Measurements from ENCODE around the gene MACC1.

Gene MACC1

DNA sequence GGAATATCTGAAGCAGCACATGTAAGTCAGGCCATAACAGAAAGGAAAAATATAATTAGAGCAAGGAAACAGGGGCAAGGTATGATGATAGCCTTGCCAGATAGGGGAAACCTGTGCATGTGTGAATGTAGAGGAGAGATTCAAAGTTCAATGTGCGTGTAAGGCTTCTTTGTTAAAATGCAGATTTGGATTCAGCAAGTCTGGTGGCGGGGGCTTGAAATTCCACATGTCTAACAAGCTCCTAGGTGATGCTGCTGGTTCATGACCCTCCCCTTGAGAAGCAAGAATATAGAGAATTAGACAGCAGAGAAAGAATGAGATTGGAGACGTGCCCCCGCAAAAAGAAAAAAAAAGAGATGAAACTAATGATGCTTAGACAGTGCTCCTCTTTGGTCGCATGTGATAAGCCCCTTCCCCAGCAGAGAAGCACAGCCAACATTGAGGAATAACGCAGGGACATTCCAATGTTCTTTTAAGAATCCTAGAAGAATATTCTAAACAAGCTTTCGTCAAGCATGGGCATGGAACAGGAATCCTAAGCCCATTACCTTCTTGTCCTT is 21.1 kb upstream of the MACC1 start:
- Histone ChIP-seq H3K36me3 (ENCODE audit: insufficient read depth, insufficient read length, low read length) (no peaks in the 10 kb centered on the region), H3K27me3 (ENCODE audit: insufficient read depth, insufficient read length) (no peaks in the 10 kb centered on the region), H3K9ac (ENCODE audit: insufficient read length, low read depth) (no peak overlapping the region), H3K4me1 (ENCODE audit: insufficient read depth, insufficient read length) (no peaks in the 10 kb centered on the region), H3K9me3 (ENCODE audit: insufficient read depth, low read length) (no peaks in the 10 kb centered on the region), H3K4me3 (ENCODE audit: insufficient read length, low read depth) (no peak overlapping the region)
- DNase-seq (ENCODE audit: low read depth, low spot score) = no peak
- TF ChIP-seq SUZ12 (IDR thresholded peaks at IDR 0.05; ENCODE audit: extremely low read depth, insufficient read depth, insufficient read length) (no peak), YY1 (IDR thresholded peaks at IDR 0.05; ENCODE audit: insufficient read depth, insufficient read length) (no peak), ZNF274 (IDR thresholded peaks at IDR 0.05; ENCODE audit: low read depth, low read length) (no peak)

DNA sequence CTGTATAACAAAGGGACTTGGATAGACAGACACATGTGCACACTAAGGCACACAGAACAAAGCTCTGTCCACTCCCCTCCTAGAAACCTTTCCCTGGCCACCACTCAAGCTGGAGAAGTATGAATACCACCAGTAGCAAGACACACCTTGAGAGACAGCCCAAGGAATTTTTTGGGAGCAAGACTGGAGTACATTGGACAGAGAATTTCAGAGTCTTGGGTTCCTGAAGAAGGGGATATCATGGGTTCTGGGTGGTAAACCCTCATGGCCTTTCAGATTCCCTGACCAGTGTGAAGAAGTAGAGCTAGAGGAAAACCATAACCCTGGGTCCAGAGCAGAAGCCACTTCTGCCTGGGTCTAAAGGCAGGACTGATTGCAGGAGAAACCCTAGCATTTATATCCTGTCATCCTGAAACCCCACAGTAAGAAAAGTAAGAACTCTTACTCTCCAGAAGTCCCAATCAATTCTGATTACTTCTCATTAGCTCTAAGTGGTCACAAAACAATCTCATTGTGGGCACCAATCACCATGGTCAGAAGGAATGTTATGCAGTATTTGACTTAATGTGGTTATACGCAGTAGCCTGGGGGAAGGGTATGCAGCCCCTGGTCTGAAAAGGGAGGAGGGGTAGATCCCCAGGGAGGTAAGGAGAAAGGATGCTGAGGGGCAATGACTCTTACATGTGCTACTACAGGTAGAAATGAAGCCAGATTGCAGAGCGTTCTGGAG is 20.4 kb upstream of the MACC1 start:
- Histone ChIP-seq H3K9ac (ENCODE audit: insufficient read length, low read depth) (no peak overlapping the region), H3K36me3 (ENCODE audit: insufficient read depth, insufficient read length, low read length) (no peaks in the 10 kb centered on the region), H3K27me3 (ENCODE audit: insufficient read depth, insufficient read length) (no peaks in the 10 kb centered on the region), H3K4me1 (ENCODE audit: insufficient read depth, insufficient read length) (no peaks in the 10 kb centered on the region), H3K9me3 (ENCODE audit: insufficient read depth, low read length) (no peaks in the 10 kb centered on the region), H3K4me3 (ENCODE audit: insufficient read length, low read depth) (no peak overlapping the region)
- no peak for TF ChIP-seq SUZ12 (IDR thresholded peaks at IDR 0.05; ENCODE audit: extremely low read depth, insufficient read depth, insufficient read length)
- TF ChIP-seq ZNF274 (IDR thresholded peaks at IDR 0.05; ENCODE audit: low read depth, low read length) = no peak
- TF ChIP-seq YY1 (IDR thresholded peaks at IDR 0.05; ENCODE audit: insufficient read depth, insufficient read length) = no peak
- no peak for DNase-seq (ENCODE audit: low read depth, low spot score)

DNA sequence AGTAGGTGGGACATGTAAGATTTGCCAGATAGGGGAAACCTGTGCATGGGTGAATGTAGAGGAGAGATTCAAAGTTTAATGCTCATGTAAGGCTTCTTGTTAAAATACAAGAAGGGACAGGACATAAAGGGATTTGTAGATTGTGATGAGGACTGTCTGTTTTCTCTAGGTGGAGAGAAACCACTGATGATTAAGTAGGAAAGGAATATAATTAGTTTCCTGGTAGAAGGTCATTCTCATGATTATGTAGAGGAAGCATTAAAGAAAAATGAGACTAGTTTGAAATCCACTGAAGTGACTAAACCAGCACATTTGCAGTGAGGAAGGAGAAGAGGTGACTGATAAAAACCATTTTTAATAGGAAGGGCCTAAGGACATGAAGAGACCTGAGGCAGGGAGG is 19.6 kb upstream of the MACC1 start:
- Histone ChIP-seq H3K27me3 (ENCODE audit: insufficient read depth, insufficient read length) (no peaks in the 10 kb centered on the region), H3K9me3 (ENCODE audit: insufficient read depth, low read length) (no peaks in the 10 kb centered on the region), H3K36me3 (ENCODE audit: insufficient read depth, insufficient read length, low read length) (no peaks in the 10 kb centered on the region), H3K9ac (ENCODE audit: insufficient read length, low read depth) (no peak overlapping the region), H3K4me3 (ENCODE audit: insufficient read length, low read depth) (no peak overlapping the region), H3K4me1 (ENCODE audit: insufficient read depth, insufficient read length) (no peaks in the 10 kb centered on the region)
- DNase-seq (ENCODE audit: low read depth, low spot score) = no peak
- TF ChIP-seq YY1 (IDR thresholded peaks at IDR 0.05; ENCODE audit: insufficient read depth, insufficient read length) = no peak

DNA sequence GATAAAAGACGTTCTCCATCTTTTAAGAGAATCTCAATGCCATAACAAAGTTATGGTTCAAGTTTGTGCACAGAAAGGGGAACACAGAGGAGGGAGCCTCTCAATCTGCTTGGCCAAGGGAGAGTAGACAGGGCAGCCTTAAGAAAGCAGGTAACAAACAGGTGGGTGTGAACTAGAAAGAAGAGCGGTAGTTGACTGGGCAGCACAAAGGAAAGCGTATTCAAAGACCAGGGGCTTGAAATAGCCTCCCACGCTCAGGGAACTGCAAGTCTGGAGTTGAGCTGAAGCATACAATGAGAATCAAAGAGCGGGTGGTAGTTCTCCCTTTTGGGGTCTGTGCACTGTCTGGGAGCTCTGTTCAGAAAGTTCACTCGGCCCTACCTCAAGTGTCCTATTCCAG is 18.9 kb upstream of the MACC1 start:
- Histone ChIP-seq H3K9me3 (ENCODE audit: insufficient read depth, low read length) (no peaks in the 10 kb centered on the region), H3K4me1 (ENCODE audit: insufficient read depth, insufficient read length) (no peaks in the 10 kb centered on the region), H3K27me3 (ENCODE audit: insufficient read depth, insufficient read length) (no peaks in the 10 kb centered on the region), H3K9ac (ENCODE audit: insufficient read length, low read depth) (no peak overlapping the region), H3K4me3 (ENCODE audit: insufficient read length, low read depth) (no peak overlapping the region), H3K36me3 (ENCODE audit: insufficient read depth, insufficient read length, low read length) (no peaks in the 10 kb centered on the region)
- no peak for DNase-seq (ENCODE audit: low read depth, low spot score)
- TF ChIP-seq YY1 (IDR thresholded peaks at IDR 0.05; ENCODE audit: insufficient read depth, insufficient read length) = no peak
- TF ChIP-seq SUZ12 (IDR thresholded peaks at IDR 0.05; ENCODE audit: extremely low read depth, insufficient read depth, insufficient read length) = no peak

DNA sequence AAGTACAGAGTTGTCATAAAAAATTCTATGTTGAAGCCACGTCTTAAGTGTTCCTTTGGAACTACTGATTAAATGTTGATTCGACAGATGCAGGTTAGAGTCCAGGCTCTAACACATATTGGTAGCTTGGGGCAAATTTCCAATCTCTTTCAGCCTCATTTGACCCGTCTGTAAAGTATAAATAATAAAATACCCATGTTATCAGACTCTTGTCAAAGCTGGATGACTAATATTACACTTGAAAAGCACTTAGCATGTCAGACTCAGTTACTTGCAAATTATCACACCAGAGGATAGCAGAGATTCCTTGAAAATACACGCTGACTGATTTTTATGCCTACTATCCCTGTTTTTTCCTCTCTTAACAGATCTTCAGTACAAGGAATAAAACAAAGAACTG is 18.1 kb upstream of the MACC1 start:
- H3K9me3 ChIP-seq (ENCODE audit: insufficient read depth, low read length) = no peaks in the 10 kb centered on the region
- H3K36me3 ChIP-seq (ENCODE audit: insufficient read depth, insufficient read length, low read length) = no peaks in the 10 kb centered on the region
- H3K4me3 ChIP-seq (ENCODE audit: insufficient read length, low read depth) = no peak overlapping the region
- H3K4me1 ChIP-seq (ENCODE audit: insufficient read depth, insufficient read length) = no peaks in the 10 kb centered on the region
- H3K9ac ChIP-seq (ENCODE audit: insufficient read length, low read depth) = no peak overlapping the region
- H3K27me3 ChIP-seq (ENCODE audit: insufficient read depth, insufficient read length) = no peaks in the 10 kb centered on the region
- TF ChIP-seq ZNF274 (IDR thresholded peaks at IDR 0.05; ENCODE audit: low read depth, low read length) (no peak), SUZ12 (IDR thresholded peaks at IDR 0.05; ENCODE audit: extremely low read depth, insufficient read depth, insufficient read length) (no peak), YY1 (IDR thresholded peaks at IDR 0.05; ENCODE audit: insufficient read depth, insufficient read length) (no peak)
- DNase-seq (ENCODE audit: low read depth, low spot score) = no peak

DNA sequence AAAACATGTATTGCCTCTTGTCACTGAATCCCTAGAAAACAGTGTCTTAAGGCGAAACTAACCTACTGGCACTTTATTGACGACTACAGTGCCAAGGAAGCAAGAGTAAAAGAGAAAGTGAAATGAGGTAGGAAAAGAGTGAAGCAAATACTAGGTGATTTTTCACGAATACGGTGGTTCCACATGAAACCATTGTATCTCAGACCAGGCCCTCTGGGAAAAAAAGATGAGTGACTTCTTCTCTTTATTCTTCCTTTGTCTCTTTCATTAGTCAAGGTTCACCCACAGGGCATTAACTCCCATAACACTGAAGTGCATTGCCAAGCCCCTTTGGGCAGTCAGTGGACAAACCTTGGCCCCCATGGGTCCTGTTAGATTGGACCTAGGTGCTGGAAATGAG is 16.2 kb upstream of the MACC1 start:
- Histone ChIP-seq H3K4me1 (ENCODE audit: insufficient read depth, insufficient read length) (no peaks in the 10 kb centered on the region), H3K36me3 (ENCODE audit: insufficient read depth, insufficient read length, low read length) (no peaks in the 10 kb centered on the region), H3K9ac (ENCODE audit: insufficient read length, low read depth) (no peak overlapping the region), H3K9me3 (ENCODE audit: insufficient read depth, low read length) (no peaks in the 10 kb centered on the region), H3K4me3 (ENCODE audit: insufficient read length, low read depth) (no peak overlapping the region), H3K27me3 (ENCODE audit: insufficient read depth, insufficient read length) (no peaks in the 10 kb centered on the region)
- TF ChIP-seq ZNF274 (IDR thresholded peaks at IDR 0.05; ENCODE audit: low read depth, low read length) (no peak), SUZ12 (IDR thresholded peaks at IDR 0.05; ENCODE audit: extremely low read depth, insufficient read depth, insufficient read length) (no peak), YY1 (IDR thresholded peaks at IDR 0.05; ENCODE audit: insufficient read depth, insufficient read length) (no peak)
- DNase-seq (ENCODE audit: low read depth, low spot score) = no peak

DNA sequence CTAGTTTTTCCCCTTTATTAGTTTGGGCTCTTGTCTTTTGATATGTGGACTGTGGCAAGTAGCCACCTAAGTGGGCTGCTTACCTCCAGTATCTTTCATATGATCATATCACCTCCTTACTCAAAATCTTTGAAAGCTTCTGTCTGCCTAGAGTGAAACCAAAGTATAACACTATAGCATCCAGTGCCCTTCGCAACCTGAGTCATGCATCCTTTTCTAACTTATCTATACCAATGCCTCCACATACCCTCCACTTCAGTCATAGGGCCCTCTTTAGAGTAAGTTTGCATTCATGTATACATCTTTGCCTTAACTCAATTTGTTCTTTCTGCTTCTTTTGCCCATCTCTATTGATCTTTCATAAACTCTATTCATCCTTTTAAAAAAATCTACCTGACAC is 15.7 kb upstream of the MACC1 start:
- H3K9ac ChIP-seq (ENCODE audit: insufficient read length, low read depth) = no peak overlapping the region
- H3K4me1 ChIP-seq (ENCODE audit: insufficient read depth, insufficient read length) = no peaks in the 10 kb centered on the region
- H3K9me3 ChIP-seq (ENCODE audit: insufficient read depth, low read length) = no peaks in the 10 kb centered on the region
- TF ChIP-seq ZNF274 (IDR thresholded peaks at IDR 0.05; ENCODE audit: low read depth, low read length) (no peak), YY1 (IDR thresholded peaks at IDR 0.05; ENCODE audit: insufficient read depth, insufficient read length) (no peak), SUZ12 (IDR thresholded peaks at IDR 0.05; ENCODE audit: extremely low read depth, insufficient read depth, insufficient read length) (no peak)
- no peaks in the 10 kb centered on the region for H3K36me3 ChIP-seq (ENCODE audit: insufficient read depth, insufficient read length, low read length)
- H3K4me3 ChIP-seq (ENCODE audit: insufficient read length, low read depth) = no peak overlapping the region
- H3K27me3 ChIP-seq (ENCODE audit: insufficient read depth, insufficient read length) = no peaks in the 10 kb centered on the region
- DNase-seq (ENCODE audit: low read depth, low spot score) = no peak

All from NT2/D1 (cell line).